Neural cell (in vitro differentiated cells): ENCODE results near the gene TRIB2.

Experiments
- CTCF ChIP-seq: fragments of 450-650 bp; IDR thresholded peaks from 2 replicates; pipeline ENCODE4 v1.5.1; 2014; ENCODE audit warnings: antibody characterized with exemption, mild to moderate bottlenecking, moderate library complexity; ENCODE audit not compliant: poor library complexity, severe bottlenecking
- RAD21 ChIP-seq: fragments of 450-650 bp; conservative IDR thresholded peaks from 2 replicates; pipeline ENCODE4 v1.6.1; 2014; ENCODE audit warnings: antibody characterized with exemption, mild to moderate bottlenecking, moderate library complexity
- TAF1 ChIP-seq: IDR thresholded peaks from 2 replicates; pipeline ENCODE4 v1.6.1; 2012; ENCODE audit warnings: low read depth

GRCh38 chr2:12679550-12680072, 37.1 kb upstream of the TRIB2 start:
- no peak for TF ChIP-seq CTCF
- no peak for TF ChIP-seq RAD21
- no peak for TF ChIP-seq TAF1
